GM13976 (cell line): ENCODE results near the gene HIVEP2.

Experiments used
- DNase-seq: peaks from one replicate; pipeline ENCODE4 v3.0.0; 2012; ENCODE audit warnings: low spot score
- CTCF ChIP-seq: IDR thresholded peaks from 2 replicates; pipeline ENCODE4 v1.5.1; 2012; ENCODE audit warnings: borderline replicate concordance, mild to moderate bottlenecking; ENCODE audit not compliant: insufficient read depth; ENCODE audit errors: extremely low read depth, missing control alignments, control extremely low read depth
- in situ Hi-C: fragments of 300-500 bp; cut with MboI; formaldehyde crosslinking; loops from one replicate; pipeline ENCODE4 v1.12.0; 2022; ENCODE audit warnings: low sequenced_read_pairs, mixed read lengths, inconsistent platforms; ENCODE audit not compliant: unreplicated experiment

Gene HIVEP2

GRCh38 chr6:142926494-142927270 lies 18.3 kb downstream of the HIVEP2 start:
- no peak for TF ChIP-seq CTCF
- peak; percentile 90 for DNase-seq
- in situ Hi-C loops: no loop called here

- no peak for TF ChIP-seq CTCF
- DNase-seq: no peak
- in situ Hi-C loops: no loop called here
Observed at GRCh38 chr6:142926177-142926493, 18.8 kb downstream of the HIVEP2 start.

- DNase-seq: no peak
- no peak for TF ChIP-seq CTCF
- in situ Hi-C loops: no loop called here
Observed at GRCh38 chr6:142925575-142926110, 19.3 kb downstream of the HIVEP2 start.

GRCh38 chr6:142918339-142919042 lies 26.5 kb downstream of the HIVEP2 start:
- no peak for DNase-seq
- in situ Hi-C loops: no loop called here
- TF ChIP-seq CTCF: no peak

GRCh38 chr6:142916881-142917280 lies 28.1 kb downstream of the HIVEP2 start:
- no peak for DNase-seq
- TF ChIP-seq CTCF: no peak
- in situ Hi-C loops: no loop called here

- no peak for DNase-seq
- TF ChIP-seq CTCF: no peak
- in situ Hi-C loops: no loop called here
Observed at GRCh38 chr6:142914937-142915697, 29.9 kb downstream of the HIVEP2 start.
